Pancreas (tissue), 10 donors: ENCODE data around the gene UBL4A. TPM values are rescaled to one million over a fixed set of nuclear protein-coding genes. Genes with fewer than 3 reads are reported as not detected.

Experiments
- ATAC-seq, 4 donors: fragments of 200-7000 bp; cut with Tn5 transposase; one replicate each; pipeline versions ENCODE4 v1.8.0 to v1.9.1; 2020; ENCODE audit warnings: mild to moderate bottlenecking in 4 of 4, moderate library complexity in 4 of 4
- DNase-seq, 6 donors: peaks; one replicate each; pipeline ENCODE4 v3.0.0-alpha.2; 2020
- FAIRE-seq: peaks from 2 replicates; lab custom pipeline; 2012; peaks lifted over from hg19 to GRCh38; lab: Jason Lieb, UNC
- H3K27ac ChIP-seq, 4 donors: fragments of 200-600 bp; sonication (generic); 1 replicate in 3 of 4; 2 replicates in 1 of 4; pipeline versions ENCODE4 v1.5.0 to v1.8.0; 2020
- H3K27me3 ChIP-seq, 4 donors: fragments of 200-600 bp; one replicate each; pipeline ENCODE4 v1.8.0; 2021
- H3K36me3 ChIP-seq, 3 donors: fragments of 200-600 bp; sonication (generic) in 1 of 3; one replicate each; pipeline versions ENCODE4 v1.5.0 to v1.8.0; 2020 to 2021
- H3K4me1 ChIP-seq, 3 donors: fragments of 200-600 bp; one replicate each; pipeline ENCODE4 v1.8.0; 2021
- H3K4me3 ChIP-seq, 4 donors: fragments of 200-600 bp; sonication (generic) in 2 of 4; one replicate each; pipeline versions ENCODE4 v1.5.0 to v1.8.0; 2020 to 2021
- H3K9me3 ChIP-seq, 4 donors: fragments of 200-600 bp; one replicate each; pipeline ENCODE4 v1.8.0; 2021
- whole genome bisulfite sequencing, 2 donors: extraction: QIAGEN DNeasy Blood & Tissue Kit; methylation state at CpG; one replicate each; pipeline ENCODE4 v1.1.7; 2013; 5-methylcytosine and 5-hydroxymethylcytosine counted together
- intact Hi-C, 3 donors: fragments of 100-400 bp; cut with DNase I; formaldehyde crosslinking; loops; one replicate each; pipeline versions ENCODE4 v1.11.1 to v1.14.2; 2022
- polyA plus RNA-seq, 2 donors: library from polyadenylated mRNA; stranded (reverse); fragments of 200-250 nt; gene quantifications; one replicate each; pipeline ENCODE4 v1.2.3, GENCODE V29; 2013
- total RNA-seq, 6 donors: library from RNA; stranded (reverse); fragmentation: NEBNext Ultra II Directional in 4 of 6; extraction: Animal tissue kit (Norgen Biotek cat#: 25700) in 4 of 6; gene quantifications; one replicate each; pipeline versions ENCODE4 v1.2.1 to v1.2.4, GENCODE V29; 2021 to 2023
- TF ChIP-seq, protein P1 (sequence below), 4 donors: fragments of 200-600 bp; sonication (generic) in 3 of 4; IDR thresholded peaks; one replicate each; pipeline versions ENCODE4 v1.5.0 to v1.8.0; 2021; ENCODE audit warnings: antibody characterized with exemption in 4 of 4
- donor health status: healthy with polysubstance abuse.
- donor health status: DM: no; HTN: no; CAD: no; lungs with moderate emphysema.
- donor health status: DM: no; HTN: no; CAD: no.
- donor health status: control.
- donor health status: control.
- donor health status: Bipolar disorder and iron deficiency.
- donor health status: DM: yes; HTN: yes; CAD: no.
- donor health status: DM: no; HTN: no; CAD: no.
- donor health status: DM: no; HTN: no; CAD: no.
- donor health status: DM: yes; HTN: yes; CAD: no.

Gene UBL4A
- 10 to 100 TPM; 16.0 to 32.2 (median 21.5) TPM for total RNA-seq
- polyA plus RNA-seq, result 10 to 100 TPM; 13.6 to 20.4 TPM

DNA sequence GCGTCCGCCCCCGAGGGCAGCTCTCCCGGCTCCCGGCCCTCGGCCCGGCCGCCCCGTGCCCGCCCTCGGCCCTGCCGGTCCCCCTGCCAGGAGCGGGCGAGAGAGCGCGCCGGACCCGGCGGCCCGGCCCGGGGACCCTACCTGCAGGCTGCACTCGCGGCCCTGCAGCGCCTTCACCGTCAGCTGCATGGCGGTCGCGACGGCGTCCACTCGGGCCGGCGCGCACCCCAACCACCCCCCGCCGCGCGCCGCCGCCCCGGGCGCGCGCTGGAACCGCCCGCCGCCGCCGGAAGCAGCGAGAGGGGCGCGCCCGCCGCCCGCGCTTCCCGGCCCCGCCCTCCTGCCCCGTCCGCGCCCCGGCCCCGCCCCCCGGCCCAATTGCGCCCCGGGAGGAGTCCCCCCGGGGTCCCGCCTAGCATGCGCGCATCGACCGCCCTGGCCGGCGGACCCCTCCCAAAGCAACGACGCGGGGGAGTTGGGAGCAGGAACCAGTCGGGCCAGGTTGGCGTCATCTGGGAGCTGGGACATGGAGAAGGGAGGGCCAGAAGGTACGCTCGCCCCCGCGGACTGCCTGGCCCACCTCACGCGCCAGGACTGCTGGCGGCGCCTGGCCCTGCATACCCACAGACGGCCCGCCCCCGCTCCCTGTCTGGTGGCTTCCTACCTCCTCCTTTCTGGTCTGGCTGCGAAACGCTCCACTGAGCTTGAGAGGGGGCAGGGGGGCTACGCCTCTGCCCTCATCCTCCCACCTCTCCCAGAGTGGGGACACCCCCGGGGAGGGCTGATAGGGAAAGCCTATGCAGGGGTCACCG lies at the start of gene UBL4A:
UBL4A (minus strand) TSS at position 220 of the 812 bp plus-strand sequence; CDS start at position 189, 31 bp downstream.
- H3K4me1 ChIP-seq, result peaks cover 0 to 5% (median 0%) of the 10 kb centered on the region in 3 donors
- TF ChIP-seq, protein P1, sequence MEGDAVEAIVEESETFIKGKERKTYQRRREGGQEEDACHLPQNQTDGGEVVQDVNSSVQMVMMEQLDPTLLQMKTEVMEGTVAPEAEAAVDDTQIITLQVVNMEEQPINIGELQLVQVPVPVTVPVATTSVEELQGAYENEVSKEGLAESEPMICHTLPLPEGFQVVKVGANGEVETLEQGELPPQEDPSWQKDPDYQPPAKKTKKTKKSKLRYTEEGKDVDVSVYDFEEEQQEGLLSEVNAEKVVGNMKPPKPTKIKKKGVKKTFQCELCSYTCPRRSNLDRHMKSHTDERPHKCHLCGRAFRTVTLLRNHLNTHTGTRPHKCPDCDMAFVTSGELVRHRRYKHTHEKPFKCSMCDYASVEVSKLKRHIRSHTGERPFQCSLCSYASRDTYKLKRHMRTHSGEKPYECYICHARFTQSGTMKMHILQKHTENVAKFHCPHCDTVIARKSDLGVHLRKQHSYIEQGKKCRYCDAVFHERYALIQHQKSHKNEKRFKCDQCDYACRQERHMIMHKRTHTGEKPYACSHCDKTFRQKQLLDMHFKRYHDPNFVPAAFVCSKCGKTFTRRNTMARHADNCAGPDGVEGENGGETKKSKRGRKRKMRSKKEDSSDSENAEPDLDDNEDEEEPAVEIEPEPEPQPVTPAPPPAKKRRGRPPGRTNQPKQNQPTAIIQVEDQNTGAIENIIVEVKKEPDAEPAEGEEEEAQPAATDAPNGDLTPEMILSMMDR (IDR thresholded peaks at IDR 0.05), result no peak
- H3K9me3 ChIP-seq, result no peaks in the 10 kb centered on the region

DNA sequence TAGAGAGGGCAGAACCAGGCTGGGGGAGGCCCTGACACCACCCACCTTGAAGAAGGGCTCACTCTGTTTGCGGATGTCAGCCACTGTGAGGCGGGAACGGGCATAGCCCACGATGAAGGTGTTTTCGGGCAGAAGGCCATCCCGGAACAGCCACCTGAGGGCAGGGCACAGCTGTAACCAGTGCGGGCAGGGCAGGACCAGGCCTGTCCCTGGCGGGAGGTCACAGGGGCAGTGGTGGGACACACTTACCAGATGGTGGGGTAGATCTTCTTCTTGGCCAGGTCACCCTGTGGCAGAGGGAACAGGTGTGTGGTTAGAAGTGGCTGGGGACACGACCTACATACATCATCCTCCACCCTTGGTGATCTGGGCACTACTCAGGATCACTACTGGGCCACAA lies 49.5 kb upstream of the UBL4A start:
- Histone ChIP-seq H3K4me3 (no peak overlapping the region), H3K27me3 (no peaks in the 10 kb centered on the region), H3K27ac (no peak overlapping the region), H3K36me3 (no peaks in the 10 kb centered on the region), H3K9me3 (no peaks in the 10 kb centered on the region), H3K4me1 (no peaks in the 10 kb centered on the region)
- 64 to 74% methylated on average over 9 of the region's 9 CpGs for WGBS, 2 donors
- FAIRE-seq (no peak), DNase-seq (no peak), ATAC-seq (no peak)
- intact Hi-C loops, result no loop called here
- TF ChIP-seq, protein P1 (IDR thresholded peaks at IDR 0.05), result no peak

More for the DNA sequence above, at the start of gene UBL4A:
- peak within 1 kb of the TSS; percentile 61 to 75 (median 70) for H3K27ac ChIP-seq
- FAIRE-seq (no peak), DNase-seq (peak; percentile 72 to 91 (median 80)), ATAC-seq (peak; percentile 27 to 58 (median 46))
- intact Hi-C loops, result no loop called here
- WGBS, 2 donors, result 1 to 36% methylated on average over 51 to 90 of the region's 95 CpGs
- H3K36me3 ChIP-seq, result no peaks in the 10 kb centered on the region
- peak within 1 kb of the TSS; percentile 35 to 61 (median 46) for H3K4me3 ChIP-seq
- H3K27me3 ChIP-seq, result no peaks in the 10 kb centered on the region

DNA sequence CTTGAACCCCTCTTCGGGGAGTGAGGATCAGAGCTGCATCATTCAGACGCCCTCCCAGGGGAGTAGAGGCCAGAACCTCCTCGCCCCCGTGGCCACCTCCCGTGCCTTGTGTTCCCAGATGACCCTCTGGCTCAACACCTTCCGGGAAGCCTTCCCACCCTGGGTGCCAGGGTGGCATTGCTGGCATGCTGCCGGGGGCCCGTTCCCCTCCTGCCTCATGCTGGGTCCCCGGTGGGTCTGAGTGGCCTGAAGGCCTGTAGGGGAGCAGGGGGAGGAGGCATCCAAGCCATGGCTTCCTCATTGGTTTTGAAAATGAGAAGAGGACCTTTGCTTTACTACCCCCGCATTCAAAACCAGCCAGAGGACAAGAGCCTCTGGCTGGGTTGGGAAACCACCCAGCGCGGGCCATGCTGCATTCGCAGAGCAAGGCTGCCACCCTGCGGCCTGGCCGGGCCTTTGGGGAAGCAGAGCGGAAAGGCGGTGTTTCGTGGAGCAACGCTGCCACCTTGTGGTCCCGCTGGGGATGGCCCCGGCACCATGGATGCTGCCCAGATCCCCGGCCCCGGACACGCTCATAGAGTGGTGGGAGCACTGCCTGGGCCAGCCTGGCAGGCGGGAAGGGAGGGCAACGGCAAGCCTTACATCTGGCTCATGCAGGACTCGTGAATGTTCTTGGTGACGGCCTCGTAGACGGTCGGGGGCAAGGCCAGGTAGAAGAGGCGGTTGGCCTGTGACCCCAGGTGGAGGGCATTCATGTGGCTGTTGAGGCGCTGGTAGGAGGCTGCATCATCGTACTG lies 48.3 kb upstream of the UBL4A start:
- H3K4me1 ChIP-seq, result no peaks in the 10 kb centered on the region
- 20 to 23% methylated on average over 34 of the region's 34 CpGs for WGBS, 2 donors
- intact Hi-C loops, result no loop called here
- DNase-seq, result peak; percentile 77 to 98 (median 94)
- peak; percentile 95 to 100 (median 98) for ATAC-seq
- H3K9me3 ChIP-seq, result no peaks in the 10 kb centered on the region
- FAIRE-seq, result peak; percentile 91
- no peak overlapping the region for H3K4me3 ChIP-seq
- H3K27me3 ChIP-seq, result no peaks in the 10 kb centered on the region
- H3K27ac ChIP-seq, result no peak overlapping the region
- TF ChIP-seq, protein P1 (IDR thresholded peaks at IDR 0.05), result peak; percentile 99 to 100 (median 99)
- no peaks in the 10 kb centered on the region for H3K36me3 ChIP-seq

DNA sequence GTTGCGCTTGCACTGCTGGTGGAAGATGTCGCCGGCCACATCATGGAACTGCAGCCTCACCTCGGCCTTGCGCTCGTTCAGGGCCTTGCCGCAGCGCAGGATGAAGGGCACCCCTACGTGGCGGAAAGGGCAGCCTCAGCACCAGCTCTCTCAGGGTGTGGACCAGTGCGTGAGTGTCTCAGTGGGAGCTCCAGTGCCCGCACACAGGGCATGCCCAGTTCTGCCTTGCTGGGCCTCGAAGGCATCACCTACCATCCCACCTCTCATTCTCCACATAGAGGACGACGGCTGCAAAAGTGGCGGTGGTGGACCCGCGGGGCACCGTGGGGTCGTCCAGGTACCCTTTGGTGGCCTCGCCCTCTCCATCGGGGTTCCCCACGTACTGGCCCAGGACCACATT lies 46.3 kb upstream of the UBL4A start:
- DNase-seq (no peak), ATAC-seq (no peak), FAIRE-seq (no peak)
- no peak overlapping the region for H3K4me3 ChIP-seq
- intact Hi-C loops, result no loop called here
- TF ChIP-seq, protein P1 (IDR thresholded peaks at IDR 0.05), result no peak
- H3K4me1 ChIP-seq, result no peaks in the 10 kb centered on the region
- H3K27me3 ChIP-seq, result no peaks in the 10 kb centered on the region
- no peak overlapping the region for H3K27ac ChIP-seq
- no peaks in the 10 kb centered on the region for H3K9me3 ChIP-seq
- H3K36me3 ChIP-seq, result no peaks in the 10 kb centered on the region
- 86 to 93% methylated on average over 23 of the region's 23 CpGs for WGBS, 2 donors
